Measurements from ENCODE around the gene ARHGEF28.
A peak's percentile ranks its signal among the peaks of the same experiment; 100 is the strongest.

The ARHGEF28 gene

GRCh38 chr5:73789851-73790281 is 163.9 kb downstream of the ARHGEF28 start:
- no peak for DNase-seq

GRCh38 chr5:73791389-73791788 is 165.4 kb downstream of the ARHGEF28 start:
- DNase-seq = no peak

GRCh38 chr5:73792687-73793320 is 166.8 kb downstream of the ARHGEF28 start:
- peak; percentile 82 for DNase-seq

- DNase-seq = no peak
Observed at GRCh38 chr5:73793911-73794310, 167.9 kb downstream of the ARHGEF28 start.

- peak; percentile 32 for DNase-seq
Observed at GRCh38 chr5:73796164-73797131, 170.5 kb downstream of the ARHGEF28 start.

- DNase-seq = no peak
Observed at GRCh38 chr5:73797132-73797510, 171.1 kb downstream of the ARHGEF28 start.

- DNase-seq = no peak
Observed at GRCh38 chr5:73799401-73799972, 173.5 kb downstream of the ARHGEF28 start.

- no peak for DNase-seq
Observed at GRCh38 chr5:73801686-73802085, 175.7 kb downstream of the ARHGEF28 start.

GRCh38 chr5:73805449-73805848 is 179.5 kb downstream of the ARHGEF28 start:
- peak; percentile 84 for DNase-seq

GRCh38 chr5:73808911-73809310 is 182.9 kb downstream of the ARHGEF28 start:
- no peak for DNase-seq

GRCh38 chr5:73810429-73810828 is 184.4 kb downstream of the ARHGEF28 start:
- no peak for DNase-seq

GRCh38 chr5:73812457-73812856 is 186.5 kb downstream of the ARHGEF28 start:
- DNase-seq = peak; percentile 20

GRCh38 chr5:73812962-73813588 is 187.1 kb downstream of the ARHGEF28 start:
- DNase-seq = peak; percentile 66

GRCh38 chr5:73814233-73814846 is 188.3 kb downstream of the ARHGEF28 start:
- DNase-seq = no peak

GRCh38 chr5:73815631-73816030 is 189.6 kb downstream of the ARHGEF28 start:
- DNase-seq = no peak

- no peak for DNase-seq
Observed at GRCh38 chr5:73816656-73817420, 190.8 kb downstream of the ARHGEF28 start.

- DNase-seq = no peak
Observed at GRCh38 chr5:73818357-73818756, 192.4 kb downstream of the ARHGEF28 start.

- DNase-seq = no peak
Observed at GRCh38 chr5:73820326-73820725, 194.3 kb downstream of the ARHGEF28 start.

GRCh38 chr5:73821003-73821402 is 195.0 kb downstream of the ARHGEF28 start:
- no peak for DNase-seq

- no peak for DNase-seq
Observed at GRCh38 chr5:73822278-73822988, 196.4 kb downstream of the ARHGEF28 start.

- DNase-seq = no peak
Observed at GRCh38 chr5:73822989-73823339, 197.0 kb downstream of the ARHGEF28 start.

All from OCI-M1 (cell line).